ENCODE data around the gene LRIG3. TPM values are rescaled to one million over a fixed set of nuclear protein-coding genes. Genes with fewer than 3 reads are reported as not detected.

LRIG3 gene
- polyA plus RNA-seq, 1 of the 3 experiments (the other 2 are of a cell fraction): 0.03 TPM

GRCh38 chr12:58967561-58967960 lies 47.3 kb upstream of the LRIG3 start:
- ChIA-PET POLR2A (no interaction called here), CTCF (no interaction called here)
- Histone ChIP-seq H3K4me3 (ENCODE audit: low read depth in 2 of 2, low read length in 1 of 2) (no peak overlapping the region), H3K9ac (no peak overlapping the region), H2AFZ (ENCODE audit: low read depth) (no peak overlapping the region), H4K20me1 (ENCODE audit: insufficient read depth) (no peaks in the 10 kb centered on the region), H3K4me1 (ENCODE audit: control insufficient read depth in 1 of 2, insufficient read depth in 2 of 2, low read depth in 1 of 2, low read length in 1 of 2) (no peaks in the 10 kb centered on the region), H3K9me3 (no peaks in the 10 kb centered on the region), H3K4me2 (no peak overlapping the region), H3K27me3 (ENCODE audit: insufficient read depth) (peaks cover 5% of the 10 kb centered on the region; the same call in 1 of the 2 replicates), H3F3A (replicated peaks; ENCODE audit: insufficient read depth) (no peaks in the 10 kb centered on the region), H3K9me2 (no peaks in the 10 kb centered on the region), H3K79me2 (ENCODE audit: insufficient read depth) (no peaks in the 10 kb centered on the region), H3K36me3 (replicated peaks in 1 of 2; ENCODE audit: control insufficient read depth in 1 of 2, insufficient read depth in 2 of 2, low read length in 1 of 2) (no peaks in the 10 kb centered on the region), H3K27ac (ENCODE audit: low read depth in 2 of 2, low read length in 1 of 2) (no peak overlapping the region)
- DNase-seq: no peak
- TF ChIP-seq JUND (IDR thresholded peaks at IDR 0.05) (no peak), RCOR1 (IDR thresholded peaks at IDR 0.05; ENCODE audit: low read length) (no peak), RAD21 (IDR thresholded peaks at IDR 0.05; ENCODE audit: low read length) (no peak), SIN3A (IDR thresholded peaks at IDR 0.05; ENCODE audit: borderline replicate concordance, low read depth, low read length) (no peak), FOXM1 (IDR thresholded peaks at IDR 0.05; ENCODE audit: low read depth) (no peak), USF2 (IDR thresholded peaks at IDR 0.05; ENCODE audit: borderline replicate concordance, low read depth, low read length) (no peak), SMC3 (IDR thresholded peaks at IDR 0.05; ENCODE audit: low read depth, low read length) (no peak), NRF1 (IDR thresholded peaks at IDR 0.05; ENCODE audit: low read depth, low read length) (no peak), EZH2phosphoT487 (IDR thresholded peaks at IDR 0.05; ENCODE audit: borderline replicate concordance, low read depth) (no peak), ELF1 (IDR thresholded peaks at IDR 0.05) (no peak), REST (IDR thresholded peaks at IDR 0.05; ENCODE audit: low read depth, low read length) (no peak), GABPA (IDR thresholded peaks at IDR 0.05; ENCODE audit: low read depth) (no peak), MAX (IDR thresholded peaks at IDR 0.05; ENCODE audit: low read depth) (no peak), MXI1 (IDR thresholded peaks at IDR 0.05; ENCODE audit: low read depth, low read length) (no peak), RXRA (IDR thresholded peaks at IDR 0.05; ENCODE audit: borderline replicate concordance, low read depth) (no peak), EP300 (IDR thresholded peaks at IDR 0.05; ENCODE audit: borderline replicate concordance in 1 of 2, low read depth in 1 of 2, low read length in 1 of 2) (no peak), FOXJ3 (CRISPR knock-in tag; IDR thresholded peaks at IDR 0.05) (no peak), MEF2A (IDR thresholded peaks at IDR 0.05; ENCODE audit: borderline replicate concordance, low read depth) (no peak), IRF3 (IDR thresholded peaks at IDR 0.05; ENCODE audit: low read depth, low read length) (no peak)
- WGBS (ENCODE audit: low lambda C conversion rate): 38% methylated on average over 4 of the region's 4 CpGs

Data from SK-N-SH (cell line).